NT2/D1 (cell line): ENCODE results near the gene ZNF296.

Source experiments
- DNase-seq: peaks from one replicate; pipeline ENCODE4 v3.0.0-alpha.2; 2011; ENCODE audit warnings: low read depth, low spot score
- H3K27me3 ChIP-seq: 2 replicates; pipeline ENCODE4 v1.6.0; 2011; ENCODE audit warnings: mild to moderate bottlenecking; ENCODE audit not compliant: insufficient read length, insufficient read depth
- H3K36me3 ChIP-seq: 2 replicates; pipeline ENCODE4 v1.6.1; 2011; ENCODE audit warnings: mild to moderate bottlenecking, low read length, mixed read lengths; ENCODE audit not compliant: insufficient read depth, insufficient read length
- H3K4me1 ChIP-seq: 2 replicates; pipeline ENCODE4 v1.5.1; 2011; ENCODE audit not compliant: insufficient read depth, insufficient read length
- H3K4me3 ChIP-seq: 2 replicates; pipeline ENCODE4 v1.5.1; 2011; ENCODE audit warnings: low read depth; ENCODE audit not compliant: insufficient read length
- H3K9ac ChIP-seq: 2 replicates; pipeline ENCODE4 v1.6.0; 2011; ENCODE audit warnings: low read depth; ENCODE audit not compliant: insufficient read length
- H3K9me3 ChIP-seq: 2 replicates; pipeline ENCODE4 v1.5.1; 2011; ENCODE audit warnings: mild to moderate bottlenecking, low read length; ENCODE audit not compliant: insufficient read depth
- SUZ12 ChIP-seq: IDR thresholded peaks from 2 replicates; pipeline ENCODE4 v1.6.1; 2011; ENCODE audit not compliant: insufficient read length, insufficient read depth; ENCODE audit errors: extremely low read depth
- YY1 ChIP-seq: IDR thresholded peaks from 2 replicates; pipeline ENCODE4 v1.6.1; 2011; ENCODE audit not compliant: insufficient read length, insufficient read depth
- ZNF274 ChIP-seq: IDR thresholded peaks from 2 replicates; pipeline ENCODE4 v1.6.1; 2011; ENCODE audit warnings: mild to moderate bottlenecking, low read depth, low read length

The ZNF296 gene

DNA sequence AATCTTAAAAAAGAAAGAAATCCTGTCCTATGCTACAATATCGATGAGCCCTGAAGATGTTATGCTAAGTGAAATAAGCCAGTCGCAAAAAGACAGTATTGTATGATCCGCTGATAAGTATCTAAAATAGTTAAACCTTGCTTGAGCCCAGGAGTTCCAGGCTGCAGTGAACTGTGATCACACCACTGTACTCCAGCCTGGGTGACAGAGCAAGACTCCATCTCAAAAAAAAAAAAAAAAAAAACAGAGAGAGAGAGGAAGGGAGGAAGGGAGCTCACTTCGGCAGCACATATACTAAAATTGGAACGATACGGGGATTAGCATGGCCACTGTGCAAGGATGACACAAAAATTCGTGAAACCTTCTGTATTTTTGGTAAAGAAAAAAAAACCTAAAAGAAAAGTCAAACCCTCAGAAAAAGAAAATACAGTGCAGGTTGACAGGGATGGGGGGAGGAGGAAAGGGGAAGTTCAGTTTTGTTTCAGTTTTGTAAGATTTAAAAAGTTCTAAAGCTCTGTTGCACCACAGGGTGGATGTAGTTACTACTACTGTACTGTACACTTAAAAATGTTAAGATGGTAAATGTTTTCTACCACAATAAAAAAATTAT is 29.0 kb downstream of the ZNF296 start:
- H3K27me3 ChIP-seq: no peaks in the 10 kb centered on the region
- no peak overlapping the region for H3K4me3 ChIP-seq
- TF ChIP-seq YY1 (no peak), ZNF274 (no peak), SUZ12 (no peak)
- peaks cover 47% of the 10 kb centered on the region for H3K36me3 ChIP-seq
- DNase-seq: no peak
- peaks cover 6% of the 10 kb centered on the region for H3K4me1 ChIP-seq
- no peak overlapping the region for H3K9ac ChIP-seq
- H3K9me3 ChIP-seq: no peaks in the 10 kb centered on the region

DNA sequence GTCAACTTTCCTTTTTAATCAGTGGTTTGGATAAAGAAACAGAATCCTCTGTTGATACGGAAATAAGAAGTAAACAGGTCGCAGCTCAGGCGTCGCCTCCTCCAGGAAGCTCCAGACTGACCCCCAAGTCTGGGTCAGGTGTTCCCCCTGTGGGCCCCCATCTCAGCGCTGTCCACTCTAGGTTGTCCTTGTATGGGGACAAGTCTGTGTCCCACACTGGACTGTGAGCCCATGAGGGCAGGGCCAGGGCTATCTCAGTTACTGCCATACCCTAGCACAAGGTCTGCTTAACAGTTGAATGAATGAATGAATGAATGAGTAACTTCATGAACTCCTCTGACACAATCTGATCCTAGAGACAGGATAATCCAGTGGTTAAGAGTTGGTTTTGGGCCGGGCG is 29.9 kb downstream of the ZNF296 start:
- no peaks in the 10 kb centered on the region for H3K27me3 ChIP-seq
- no peak overlapping the region for H3K9ac ChIP-seq
- peaks cover 51% of the 10 kb centered on the region for H3K36me3 ChIP-seq
- H3K9me3 ChIP-seq: no peaks in the 10 kb centered on the region
- no peak for TF ChIP-seq YY1
- no peak for TF ChIP-seq ZNF274
- peaks cover 3% of the 10 kb centered on the region for H3K4me1 ChIP-seq
- no peak for DNase-seq
- no peak overlapping the region for H3K4me3 ChIP-seq

DNA sequence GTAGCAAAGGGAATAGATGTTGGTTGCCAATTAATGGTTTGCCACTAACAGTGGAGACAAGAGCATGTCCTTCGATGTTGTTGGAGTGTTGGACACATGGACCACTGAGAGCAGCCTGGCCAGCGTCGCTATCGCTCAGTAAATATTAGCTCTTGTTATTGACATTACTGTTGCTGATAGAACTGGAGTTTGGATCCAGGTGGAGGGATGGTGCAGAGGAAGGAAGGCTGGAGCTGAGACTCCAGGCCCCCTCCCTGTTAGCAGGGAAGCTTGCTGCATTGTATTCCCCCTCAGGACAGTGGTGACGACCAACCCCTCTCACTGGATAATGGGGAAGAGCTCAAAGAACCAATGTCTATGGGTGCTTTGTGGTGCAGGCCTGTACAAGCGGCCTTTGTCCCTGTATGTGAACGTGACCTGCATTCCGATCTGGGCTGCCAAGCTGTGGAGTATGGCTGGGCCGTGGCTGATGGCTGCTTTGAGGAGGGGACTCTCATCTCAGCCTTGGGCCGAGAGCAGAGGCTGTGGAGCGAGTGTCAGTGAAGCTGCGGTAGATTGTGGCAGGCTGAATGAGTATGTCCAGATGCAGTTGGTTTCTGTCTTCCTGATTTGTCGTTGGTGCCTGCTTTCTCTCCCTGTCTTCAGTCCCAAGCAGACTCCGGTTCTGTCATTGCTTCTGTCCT is 30.5 kb downstream of the ZNF296 start:
- H3K9me3 ChIP-seq: no peaks in the 10 kb centered on the region
- no peak for DNase-seq
- peaks cover 3% of the 10 kb centered on the region for H3K4me1 ChIP-seq
- no peak for TF ChIP-seq YY1
- no peak for TF ChIP-seq ZNF274
- no peak for TF ChIP-seq SUZ12
- peaks cover 52% of the 10 kb centered on the region for H3K36me3 ChIP-seq
- H3K27me3 ChIP-seq: no peaks in the 10 kb centered on the region
- H3K4me3 ChIP-seq: no peak overlapping the region
- H3K9ac ChIP-seq: no peak overlapping the region

DNA sequence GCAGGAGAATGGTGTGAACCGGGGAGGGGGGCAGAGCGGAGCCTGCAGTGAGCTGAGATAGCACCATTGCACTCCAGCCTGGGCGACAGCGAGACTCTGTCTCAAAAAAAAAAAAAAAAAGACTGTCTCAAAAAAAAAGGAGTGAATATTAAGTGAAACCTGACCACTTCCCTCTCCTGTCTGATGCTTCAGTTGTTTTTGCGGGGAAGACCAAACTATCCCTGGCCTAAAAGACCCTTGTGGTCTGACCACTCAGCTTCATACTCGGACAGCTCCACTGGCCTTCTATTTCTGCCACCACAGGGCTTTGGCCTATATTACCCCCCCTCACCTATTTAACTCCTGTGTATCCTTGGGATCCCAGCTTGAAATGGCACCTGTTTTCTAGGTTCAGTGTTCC is 35.2 kb downstream of the ZNF296 start:
- DNase-seq: no peak
- H3K4me1 ChIP-seq: peaks cover 9% of the 10 kb centered on the region
- no peaks in the 10 kb centered on the region for H3K9me3 ChIP-seq
- H3K9ac ChIP-seq: no peak overlapping the region
- no peak overlapping the region for H3K4me3 ChIP-seq
- TF ChIP-seq YY1 (no peak), SUZ12 (no peak)
- peaks cover 57% of the 10 kb centered on the region for H3K36me3 ChIP-seq
- H3K27me3 ChIP-seq: no peaks in the 10 kb centered on the region

DNA sequence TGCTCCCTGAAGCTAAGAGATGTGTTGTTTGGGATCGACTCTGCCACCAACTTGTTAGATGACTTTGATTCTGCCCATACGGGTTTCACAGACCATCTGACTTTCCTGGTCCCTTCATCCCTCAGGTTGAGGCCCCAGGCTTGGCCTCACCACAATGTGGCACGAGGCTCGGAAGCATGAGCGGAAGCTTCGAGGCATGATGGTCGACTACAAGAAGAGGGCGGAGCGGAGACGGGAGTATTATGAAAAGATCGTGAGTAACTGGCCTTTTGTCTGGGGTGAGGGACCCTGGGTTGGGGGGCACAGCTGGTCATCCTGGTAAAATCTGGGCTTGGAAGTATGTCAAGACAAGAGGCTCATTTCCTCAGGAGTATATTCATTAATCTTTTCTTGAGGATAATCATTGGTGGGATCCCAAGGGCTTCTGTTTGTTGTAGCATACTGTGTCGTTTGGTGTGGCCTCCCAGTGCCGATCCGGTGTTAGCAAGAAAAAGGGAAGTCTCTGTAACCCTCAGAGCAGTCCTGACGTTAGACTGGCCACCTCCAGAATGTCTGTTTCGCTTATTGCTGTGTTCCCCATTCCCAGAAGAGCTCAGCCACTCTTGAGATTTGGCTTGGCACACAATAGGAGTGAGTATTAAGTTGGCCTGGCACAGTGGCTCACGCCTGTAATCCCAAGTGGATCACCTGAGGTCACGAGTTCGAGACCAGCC is 36.1 kb downstream of the ZNF296 start:
- Histone ChIP-seq H3K4me3 (peak overlapping the region; percentile 97), H3K4me1 (peaks cover 9% of the 10 kb centered on the region), H3K27me3 (no peaks in the 10 kb centered on the region), H3K9me3 (no peaks in the 10 kb centered on the region), H3K9ac (peak overlapping the region; percentile 6), H3K36me3 (peaks cover 55% of the 10 kb centered on the region)
- no peak for TF ChIP-seq SUZ12
- TF ChIP-seq ZNF274: no peak
- no peak for TF ChIP-seq YY1
- no peak for DNase-seq

DNA sequence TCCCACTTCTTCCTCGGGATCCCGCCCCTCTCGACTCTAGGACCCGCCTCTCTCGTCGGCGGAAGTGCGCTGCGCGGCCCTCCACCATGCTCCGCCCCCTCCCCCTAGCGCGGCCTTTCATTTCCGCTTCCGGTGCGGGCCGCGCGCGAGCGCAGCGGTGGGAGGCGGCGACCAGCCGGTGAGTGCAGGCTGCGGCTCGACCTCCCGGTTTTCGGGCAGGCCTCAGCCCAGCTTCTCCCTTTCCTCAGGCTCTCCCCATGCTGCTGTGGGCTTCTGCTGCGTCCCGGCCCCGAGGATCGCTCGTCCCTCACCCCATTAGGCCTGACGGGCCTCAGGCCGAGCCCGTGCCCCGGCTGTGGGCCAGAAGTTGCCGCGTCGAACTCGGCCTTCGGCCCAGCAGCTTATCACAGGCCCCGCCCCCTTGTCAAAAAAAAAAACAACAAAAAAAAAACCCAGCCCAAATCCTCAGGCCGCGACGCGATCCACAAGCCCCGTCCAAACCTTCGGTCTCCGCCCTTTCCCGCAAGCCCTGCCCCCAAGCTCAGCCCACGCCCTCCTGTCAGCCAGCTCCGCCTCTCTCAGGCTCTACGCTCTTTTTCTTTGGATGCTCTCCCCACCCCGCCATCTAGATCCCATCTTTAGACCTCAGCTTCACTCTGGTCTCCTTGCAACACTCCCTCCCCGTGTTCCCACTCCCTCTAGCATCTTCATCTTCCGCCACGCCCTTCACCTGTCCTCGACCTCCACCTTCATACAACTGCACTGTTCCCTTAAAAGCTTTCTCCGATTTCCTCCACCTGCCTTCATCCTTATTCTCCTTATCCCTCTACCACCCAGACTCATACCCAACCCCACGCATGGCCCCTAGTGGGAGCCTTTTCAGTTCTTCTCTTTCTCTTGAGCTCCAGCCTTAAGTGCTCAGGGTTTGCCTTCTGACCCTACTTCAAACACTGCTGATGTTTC is 37.1 kb downstream of the ZNF296 start, which contains the start of gene CLASRP:
TSS of gene CLASRP (plus strand) at position 115 of the 963 bp plus-strand sequence. CDS start 1,168 bp downstream, outside the sequence.
- peak within 1 kb of the TSS; percentile 93 for H3K9ac ChIP-seq
- peak; percentile 66 for DNase-seq
- peaks cover 53% of the 10 kb centered on the region for H3K36me3 ChIP-seq
- no peaks in the 10 kb centered on the region for H3K27me3 ChIP-seq
- peak within 1 kb of the TSS; percentile 97 for H3K4me3 ChIP-seq
- peaks cover 9% of the 10 kb centered on the region for H3K4me1 ChIP-seq
- TF ChIP-seq ZNF274: no peak
- no peak for TF ChIP-seq YY1
- TF ChIP-seq SUZ12: no peak
- no peaks in the 10 kb centered on the region for H3K9me3 ChIP-seq
